HepG2 (cell line): ENCODE measurements around the gene FITM1. TPM values are rescaled to one million over a fixed set of nuclear protein-coding genes. Genes with fewer than 3 reads are reported as not detected.

Experiments
- ARNT ChIP-seq: fragments of 450-650 bp; IDR thresholded peaks from 2 replicates; pipeline ENCODE4 v1.6.1; 2017
- CHCHD3 ChIP-seq: sonication (generic); formaldehyde crosslinking; IDR thresholded peaks from 2 replicates; pipeline ENCODE4 v1.8.0; 2022; ENCODE audit warnings: mild to moderate bottlenecking, missing genetic modification reagents, moderate library complexity
- ELF3 ChIP-seq: IDR thresholded peaks from 2 replicates; pipeline ENCODE4 v1.6.1; 2016; ENCODE audit warnings: missing genetic modification reagents, missing compliant biosample characterization
- HCFC1 ChIP-seq: fragments of 150-350 bp; IDR thresholded peaks from 2 replicates; pipeline ENCODE4 v1.6.1; 2014; ENCODE audit warnings: low read depth, low read length
- KDM3A ChIP-seq: IDR thresholded peaks from 2 replicates; pipeline ENCODE4 v1.6.1; 2018; ENCODE audit warnings: low read depth, missing compliant biosample characterization
- MEF2D ChIP-seq: sonication (generic); formaldehyde crosslinking; IDR thresholded peaks from 2 replicates; pipeline ENCODE4 v1.5.1; 2020; ENCODE audit warnings: mild to moderate bottlenecking, missing genetic modification reagents
- MYNN ChIP-seq: sonication (generic); formaldehyde crosslinking; IDR thresholded peaks from 2 replicates; pipeline ENCODE4 v1.4.0; 2020; ENCODE audit warnings: mild to moderate bottlenecking, low read depth, missing genetic modification reagents
- PHF20 ChIP-seq: sonication (generic); formaldehyde crosslinking; IDR thresholded peaks from 2 replicates; pipeline ENCODE4 v1.5.0; 2020; ENCODE audit warnings: mild to moderate bottlenecking, missing genetic modification reagents
- REPIN1 ChIP-seq: sonication (generic); formaldehyde crosslinking; IDR thresholded peaks from 2 replicates; pipeline ENCODE4 v1.8.0; 2022; ENCODE audit warnings: missing genetic modification reagents, low read depth, mild to moderate bottlenecking, borderline replicate concordance
- SKI ChIP-seq: fragments of 450-650 bp; IDR thresholded peaks from one replicate; pipeline ENCODE4 v1.6.1; 2018; ENCODE audit warnings: mild to moderate bottlenecking; ENCODE audit not compliant: partially characterized antibody
- SP5 ChIP-seq: IDR thresholded peaks from 2 replicates; pipeline ENCODE4 v1.6.1; 2016; ENCODE audit warnings: low read depth, borderline replicate concordance
- XBP1 ChIP-seq: sonication (generic); formaldehyde crosslinking; IDR thresholded peaks from 2 replicates; pipeline ENCODE4 v1.5.0; 2020; ENCODE audit warnings: missing genetic modification reagents
- ZNF17 ChIP-seq: sonication (generic); formaldehyde crosslinking; IDR thresholded peaks from 2 replicates; pipeline ENCODE4 v1.5.0; 2020; ENCODE audit warnings: mild to moderate bottlenecking, missing genetic modification reagents
- ZNF562 ChIP-seq: sonication (generic); formaldehyde crosslinking; IDR thresholded peaks from 2 replicates; pipeline ENCODE4 v1.8.0; 2022; ENCODE audit warnings: missing genetic modification reagents, borderline replicate concordance
- ZNF598 ChIP-seq: sonication (generic); formaldehyde crosslinking; IDR thresholded peaks from 2 replicates; pipeline ENCODE4 v1.5.1; 2020; ENCODE audit warnings: mild to moderate bottlenecking, missing genetic modification reagents, borderline replicate concordance
- ZNF720 ChIP-seq: sonication (generic); formaldehyde crosslinking; IDR thresholded peaks from 2 replicates; pipeline ENCODE4 v1.4.0; 2020; ENCODE audit warnings: missing genetic modification reagents
- ZSCAN9 ChIP-seq: IDR thresholded peaks from 2 replicates; pipeline ENCODE4 v1.6.1; 2016; ENCODE audit warnings: borderline replicate concordance
- polyA plus RNA-seq, 8 experiments: library from polyadenylated mRNA; depleted of rRNA in 3 of 8; stranded (reverse) in 7 of 8; unstranded in 1 of 8; fragments of >200 nt; fragmentation: Illumina TruSeq in 4 of 8; extraction: Trizol in 4 of 8; gene quantifications; 2 replicates each; pipeline versions ENCODE4 v1.2.1 to v1.2.3, GENCODE V29; 2011 to 2016; ENCODE audit warnings: low read depth in 4 of 8, missing spikeins in 1 of 8, mixed read lengths in 1 of 8; ENCODE audit not compliant: insufficient read depth in 1 of 8
- total RNA-seq, 5 experiments: library from RNA; depleted of rRNA; stranded (reverse); fragments of >200 nt; fragmentation: Illumina TruSeq; extraction: Trizol; gene quantifications; 2 replicates each; pipeline ENCODE4 v1.2.3, GENCODE V29; 2016; ENCODE audit warnings: low read depth in 1 of 5
- TF ChIP-seq, protein P1 (sequence below): sonication (generic); formaldehyde crosslinking; IDR thresholded peaks from 2 replicates; pipeline ENCODE4 v1.4.0; 2020; ENCODE audit warnings: missing genetic modification reagents
- TF ChIP-seq, protein P2 (sequence below): sonication (generic); formaldehyde crosslinking; IDR thresholded peaks from 2 replicates; pipeline ENCODE4 v1.8.1; 2023; ENCODE audit warnings: missing genetic modification reagents, mild to moderate bottlenecking, borderline replicate concordance
- TF ChIP-seq, protein P3 (sequence below): sonication (generic); formaldehyde crosslinking; IDR thresholded peaks from 2 replicates; pipeline ENCODE4 v1.4.0; 2020; ENCODE audit warnings: missing genetic modification reagents

FITM1 gene
- total and polyA plus RNA-seq, 2 of the 13 experiments (the other 11 are each of a cell fraction or from before 2014, with no cell fraction given): 2.7 to 5.8 TPM

DNA sequence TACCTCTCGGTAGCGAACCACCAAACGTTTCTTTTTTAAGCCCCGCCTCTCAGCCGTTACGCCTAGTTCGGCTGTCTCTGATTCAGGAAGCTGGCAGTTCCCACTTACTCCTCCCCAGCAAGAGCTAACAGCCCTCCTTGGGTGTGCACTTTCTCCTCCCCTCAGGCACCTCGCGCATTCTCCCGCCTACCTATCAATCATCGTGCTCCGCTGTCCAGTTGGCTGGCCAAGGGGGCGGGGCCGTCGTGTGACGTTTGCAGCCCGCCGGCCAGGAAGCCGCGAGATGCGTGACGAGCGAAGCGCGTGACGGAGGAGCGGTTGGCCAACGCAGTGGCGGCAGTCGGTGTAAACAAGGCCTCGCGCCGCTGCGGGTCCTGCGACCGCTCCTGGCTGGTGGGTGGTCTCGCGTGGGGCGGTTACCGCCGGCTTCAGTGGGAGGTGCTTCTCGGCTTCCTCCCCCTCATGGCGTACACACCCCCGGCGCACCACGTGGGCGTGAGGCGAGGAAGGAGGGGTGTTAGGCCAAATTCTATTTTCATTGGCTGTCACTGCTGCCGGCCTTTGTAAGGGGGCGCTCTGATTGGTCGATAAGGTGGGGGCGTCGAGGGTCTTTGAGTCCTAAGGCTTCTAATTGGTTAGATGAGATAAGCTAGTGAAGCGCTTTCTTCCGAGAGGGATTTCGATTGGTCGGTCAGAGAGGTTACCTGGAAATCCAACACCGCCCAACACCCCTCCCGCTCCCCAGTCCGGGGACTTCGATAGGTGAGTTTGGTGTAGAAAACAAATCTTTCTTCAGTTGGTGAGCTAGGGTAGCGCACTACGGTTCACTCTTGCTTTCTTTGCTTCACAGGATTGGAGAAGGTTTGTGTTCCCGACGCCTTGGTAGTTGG is 15.7 kb upstream of the FITM1 start, which contains the start of the genes DCAF11 and NRL (continued):
- TF ChIP-seq, protein P1, sequence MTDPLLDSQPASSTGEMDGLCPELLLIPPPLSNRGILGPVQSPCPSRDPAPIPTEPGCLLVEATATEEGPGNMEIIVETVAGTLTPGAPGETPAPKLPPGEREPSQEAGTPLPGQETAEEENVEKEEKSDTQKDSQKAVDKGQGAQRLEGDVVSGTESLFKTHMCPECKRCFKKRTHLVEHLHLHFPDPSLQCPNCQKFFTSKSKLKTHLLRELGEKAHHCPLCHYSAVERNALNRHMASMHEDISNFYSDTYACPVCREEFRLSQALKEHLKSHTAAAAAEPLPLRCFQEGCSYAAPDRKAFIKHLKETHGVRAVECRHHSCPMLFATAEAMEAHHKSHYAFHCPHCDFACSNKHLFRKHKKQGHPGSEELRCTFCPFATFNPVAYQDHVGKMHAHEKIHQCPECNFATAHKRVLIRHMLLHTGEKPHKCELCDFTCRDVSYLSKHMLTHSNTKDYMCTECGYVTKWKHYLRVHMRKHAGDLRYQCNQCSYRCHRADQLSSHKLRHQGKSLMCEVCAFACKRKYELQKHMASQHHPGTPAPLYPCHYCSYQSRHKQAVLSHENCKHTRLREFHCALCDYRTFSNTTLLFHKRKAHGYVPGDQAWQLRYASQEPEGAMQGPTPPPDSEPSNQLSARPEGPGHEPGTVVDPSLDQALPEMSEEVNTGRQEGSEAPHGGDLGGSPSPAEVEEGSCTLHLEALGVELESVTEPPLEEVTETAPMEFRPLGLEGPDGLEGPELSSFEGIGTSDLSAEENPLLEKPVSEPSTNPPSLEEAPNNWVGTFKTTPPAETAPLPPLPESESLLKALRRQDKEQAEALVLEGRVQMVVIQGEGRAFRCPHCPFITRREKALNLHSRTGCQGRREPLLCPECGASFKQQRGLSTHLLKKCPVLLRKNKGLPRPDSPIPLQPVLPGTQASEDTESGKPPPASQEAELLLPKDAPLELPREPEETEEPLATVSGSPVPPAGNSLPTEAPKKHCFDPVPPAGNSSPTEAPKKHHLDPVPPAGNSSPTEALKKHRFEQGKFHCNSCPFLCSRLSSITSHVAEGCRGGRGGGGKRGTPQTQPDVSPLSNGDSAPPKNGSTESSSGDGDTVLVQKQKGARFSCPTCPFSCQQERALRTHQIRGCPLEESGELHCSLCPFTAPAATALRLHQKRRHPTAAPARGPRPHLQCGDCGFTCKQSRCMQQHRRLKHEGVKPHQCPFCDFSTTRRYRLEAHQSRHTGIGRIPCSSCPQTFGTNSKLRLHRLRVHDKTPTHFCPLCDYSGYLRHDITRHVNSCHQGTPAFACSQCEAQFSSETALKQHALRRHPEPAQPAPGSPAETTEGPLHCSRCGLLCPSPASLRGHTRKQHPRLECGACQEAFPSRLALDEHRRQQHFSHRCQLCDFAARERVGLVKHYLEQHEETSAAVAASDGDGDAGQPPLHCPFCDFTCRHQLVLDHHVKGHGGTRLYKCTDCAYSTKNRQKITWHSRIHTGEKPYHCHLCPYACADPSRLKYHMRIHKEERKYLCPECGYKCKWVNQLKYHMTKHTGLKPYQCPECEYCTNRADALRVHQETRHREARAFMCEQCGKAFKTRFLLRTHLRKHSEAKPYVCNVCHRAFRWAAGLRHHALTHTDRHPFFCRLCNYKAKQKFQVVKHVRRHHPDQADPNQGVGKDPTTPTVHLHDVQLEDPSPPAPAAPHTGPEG (CRISPR knock-in tag): peak; percentile 94
- peak; percentile 45 for TF ChIP-seq HCFC1
- peak; percentile 95 for TF ChIP-seq ZSCAN9 (CRISPR knock-in tag)
- TF ChIP-seq ELF3 (CRISPR knock-in tag): peak; percentile 93
- TF ChIP-seq, protein P2, sequence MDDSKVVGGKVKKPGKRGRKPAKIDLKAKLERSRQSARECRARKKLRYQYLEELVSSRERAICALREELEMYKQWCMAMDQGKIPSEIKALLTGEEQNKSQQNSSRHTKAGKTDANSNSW: peak; percentile 99
- TF ChIP-seq ZNF720: peak; percentile 93; the same call in 1 of the 2 replicates
- TF ChIP-seq MYNN (CRISPR knock-in tag): peak; percentile 94
- TF ChIP-seq CHCHD3: peak; percentile 33; the same call in 1 of the 2 replicates
- TF ChIP-seq REPIN1 (CRISPR knock-in tag): peak; percentile 99
- peak; percentile 93 for TF ChIP-seq SKI
- peak; percentile 97 for TF ChIP-seq MEF2D (CRISPR knock-in tag)
- no peak for TF ChIP-seq ARNT
- peak; percentile 87 for TF ChIP-seq KDM3A (CRISPR knock-in tag)
- peak; percentile 99 for TF ChIP-seq SP5 (CRISPR knock-in tag)
- peak; percentile 100 for TF ChIP-seq ZNF598 (CRISPR knock-in tag)
- TF ChIP-seq, protein P3, sequence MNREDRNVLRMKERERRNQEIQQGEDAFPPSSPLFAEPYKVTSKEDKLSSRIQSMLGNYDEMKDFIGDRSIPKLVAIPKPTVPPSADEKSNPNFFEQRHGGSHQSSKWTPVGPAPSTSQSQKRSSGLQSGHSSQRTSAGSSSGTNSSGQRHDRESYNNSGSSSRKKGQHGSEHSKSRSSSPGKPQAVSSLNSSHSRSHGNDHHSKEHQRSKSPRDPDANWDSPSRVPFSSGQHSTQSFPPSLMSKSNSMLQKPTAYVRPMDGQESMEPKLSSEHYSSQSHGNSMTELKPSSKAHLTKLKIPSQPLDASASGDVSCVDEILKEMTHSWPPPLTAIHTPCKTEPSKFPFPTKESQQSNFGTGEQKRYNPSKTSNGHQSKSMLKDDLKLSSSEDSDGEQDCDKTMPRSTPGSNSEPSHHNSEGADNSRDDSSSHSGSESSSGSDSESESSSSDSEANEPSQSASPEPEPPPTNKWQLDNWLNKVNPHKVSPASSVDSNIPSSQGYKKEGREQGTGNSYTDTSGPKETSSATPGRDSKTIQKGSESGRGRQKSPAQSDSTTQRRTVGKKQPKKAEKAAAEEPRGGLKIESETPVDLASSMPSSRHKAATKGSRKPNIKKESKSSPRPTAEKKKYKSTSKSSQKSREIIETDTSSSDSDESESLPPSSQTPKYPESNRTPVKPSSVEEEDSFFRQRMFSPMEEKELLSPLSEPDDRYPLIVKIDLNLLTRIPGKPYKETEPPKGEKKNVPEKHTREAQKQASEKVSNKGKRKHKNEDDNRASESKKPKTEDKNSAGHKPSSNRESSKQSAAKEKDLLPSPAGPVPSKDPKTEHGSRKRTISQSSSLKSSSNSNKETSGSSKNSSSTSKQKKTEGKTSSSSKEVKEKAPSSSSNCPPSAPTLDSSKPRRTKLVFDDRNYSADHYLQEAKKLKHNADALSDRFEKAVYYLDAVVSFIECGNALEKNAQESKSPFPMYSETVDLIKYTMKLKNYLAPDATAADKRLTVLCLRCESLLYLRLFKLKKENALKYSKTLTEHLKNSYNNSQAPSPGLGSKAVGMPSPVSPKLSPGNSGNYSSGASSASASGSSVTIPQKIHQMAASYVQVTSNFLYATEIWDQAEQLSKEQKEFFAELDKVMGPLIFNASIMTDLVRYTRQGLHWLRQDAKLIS (CRISPR knock-in tag): 0 out of 2 replicates have a peak, but pooled peaks have one; percentile 20
- no peak for TF ChIP-seq XBP1
- no peak for TF ChIP-seq PHF20 (CRISPR knock-in tag)
- no peak for TF ChIP-seq ZNF17 (CRISPR knock-in tag)
- TF ChIP-seq ZNF562 (CRISPR knock-in tag): no peak
